Right lobe of liver (tissue), 6 donors: ENCODE measurements around the gene ASB13. TPM values are rescaled to one million over a fixed set of nuclear protein-coding genes. Genes with fewer than 3 reads are reported as not detected.
"Not testable (repeated sequence)": the region's sequence is repeated elsewhere in the genome, so short reads cannot be mapped to it uniquely, and the experiment has no call there.

Experiments used
- ATAC-seq, 4 donors: fragments of 200-7000 bp; cut with Tn5 transposase; one replicate each; pipeline ENCODE4 v1.9.1; 2020; ENCODE audit warnings: mild to moderate bottlenecking in 4 of 4, moderate library complexity in 4 of 4
- DNase-seq, 3 donors: peaks; one replicate each; pipeline ENCODE4 v3.0.0-alpha.2; 2020
- H3K27ac ChIP-seq, 3 donors: fragments of 200-600 bp; one replicate each; pipeline ENCODE4 v1.8.0; 2022
- H3K27me3 ChIP-seq, 2 donors: fragments of 200-600 bp; one replicate each; pipeline ENCODE4 v1.8.0; 2022
- H3K36me3 ChIP-seq, 4 donors: fragments of 200-600 bp; sonication (generic) in 1 of 4; one replicate each; pipeline versions ENCODE4 v1.5.1 to v1.8.0; 2017 to 2022; ENCODE audit warnings: control low read depth in 1 of 4
- H3K4me1 ChIP-seq, 4 donors: fragments of 200-600 bp; sonication (generic) in 1 of 4; one replicate each; pipeline versions ENCODE4 v1.5.1 to v1.8.0; 2017 to 2022; ENCODE audit warnings: control low read depth in 1 of 4
- H3K4me3 ChIP-seq, 3 donors: fragments of 200-600 bp; one replicate each; pipeline ENCODE4 v1.8.0; 2022
- H3K9me3 ChIP-seq, 4 donors: fragments of 200-600 bp; sonication (generic) in 1 of 4; one replicate each; pipeline versions ENCODE4 v1.5.1 to v1.8.0; 2017 to 2022; ENCODE audit warnings: control low read depth in 1 of 4
- CTCF ChIP-seq, 4 donors: fragments of 200-600 bp in 3 of 4; fragments of 450-650 bp in 1 of 4; IDR thresholded peaks; one replicate each; pipeline versions ENCODE4 v1.5.1 to v1.8.0; 2016 to 2022; ENCODE audit warnings: antibody characterized with exemption in 4 of 4, mild to moderate bottlenecking in 2 of 4
- POLR2A ChIP-seq: fragments of 450-650 bp; IDR thresholded peaks from one replicate; pipeline ENCODE4 v1.6.1; 2017; ENCODE audit warnings: antibody characterized with exemption, mild to moderate bottlenecking
- WGBS: methylation state at CpG from one replicate; pipeline ENCODE4 v1.1.6; 2018; ENCODE audit warnings: low coverage, low lambda C conversion rate; ENCODE audit not compliant: insufficient coverage; ENCODE audit errors: missing lambda C conversion rate; 5-methylcytosine and 5-hydroxymethylcytosine counted together
- intact Hi-C, 2 donors: fragments of 100-400 bp; cut with DNase I; formaldehyde crosslinking; loops; one replicate each; pipeline versions ENCODE4 v1.11.2 to v1.14.1; 2022
- total RNA-seq, 6 experiments: library from RNA; depleted of rRNA in 2 of 6; stranded (reverse); fragments of >200 nt in 2 of 6; fragmentation: NEBNext Ultra II Directional in 3 of 6; extraction: Animal tissue kit (Norgen Biotek cat#: 25700) in 3 of 6; gene quantifications; one replicate each; pipeline versions ENCODE4 v1.1.0 to v1.2.4, GENCODE V29; 2016 to 2023
- donor health status: DM: no; HTN: yes; CAD: no.
- donor health status: DM: no; HTN: no; CAD: no.
- donor health status: DM: no; HTN: no; CAD: no.
- donor health status: DM: no; HTN: yes; CAD: no.
- donor health status: DM: no; HTN: yes; CAD: no.

Gene ASB13
- total RNA-seq, 6 experiments from 2014 or later = 19.7 to 117 (median 64.7) TPM

DNA sequence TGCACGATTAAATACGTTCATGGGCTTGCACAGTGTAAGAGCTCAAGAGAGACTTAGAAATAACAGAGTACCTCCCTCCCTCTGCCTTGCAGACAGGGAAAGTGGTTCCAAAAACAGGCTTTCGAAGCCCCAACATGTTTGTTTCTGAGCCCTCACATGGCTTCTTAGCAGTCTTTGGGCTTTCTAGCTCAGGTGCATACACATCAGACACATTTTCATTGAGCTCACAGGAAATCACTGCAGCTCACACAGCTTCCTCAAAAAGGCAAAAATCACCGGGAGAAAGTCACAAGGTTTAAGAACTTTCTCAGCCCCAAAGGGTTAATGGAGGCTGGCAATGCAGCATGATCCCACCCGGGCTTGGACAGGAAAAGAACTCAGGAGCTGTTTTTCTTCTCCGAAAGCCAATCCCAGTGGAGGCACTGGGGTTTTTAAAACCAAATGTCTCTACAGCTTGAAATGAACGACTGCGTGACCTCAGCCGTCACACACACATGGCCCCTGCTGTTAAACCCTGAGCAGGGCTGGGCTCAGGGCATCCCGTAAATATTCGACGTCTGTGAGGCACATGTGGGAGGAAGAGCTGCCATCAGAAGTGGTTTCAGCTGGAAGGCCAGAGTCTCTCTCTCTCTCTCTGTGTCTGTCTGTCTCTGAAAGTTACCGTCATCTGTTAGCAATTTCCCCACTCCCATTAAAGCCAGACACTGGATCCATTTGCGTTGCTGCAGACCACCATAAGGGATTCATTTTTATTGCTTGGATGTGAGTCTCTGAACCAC is 71.9 kb downstream of the ASB13 start:
- Histone ChIP-seq H3K36me3 (no peaks in the 10 kb centered on the region), H3K4me1 (no peaks in the 10 kb centered on the region), H3K27me3 (no peaks in the 10 kb centered on the region), H3K4me3 (no peak overlapping the region), H3K9me3 (no peaks in the 10 kb centered on the region), H3K27ac (no peak overlapping the region)
- TF ChIP-seq POLR2A = no peak
- no peak for TF ChIP-seq CTCF (IDR thresholded peaks at IDR 0.05)
- intact Hi-C loops = no loop called here
- WGBS = 59% methylated on average over 7 of the region's 14 CpGs
- DNase-seq (peak in 1 of 3 donors; percentile 25), ATAC-seq (no peak)

DNA sequence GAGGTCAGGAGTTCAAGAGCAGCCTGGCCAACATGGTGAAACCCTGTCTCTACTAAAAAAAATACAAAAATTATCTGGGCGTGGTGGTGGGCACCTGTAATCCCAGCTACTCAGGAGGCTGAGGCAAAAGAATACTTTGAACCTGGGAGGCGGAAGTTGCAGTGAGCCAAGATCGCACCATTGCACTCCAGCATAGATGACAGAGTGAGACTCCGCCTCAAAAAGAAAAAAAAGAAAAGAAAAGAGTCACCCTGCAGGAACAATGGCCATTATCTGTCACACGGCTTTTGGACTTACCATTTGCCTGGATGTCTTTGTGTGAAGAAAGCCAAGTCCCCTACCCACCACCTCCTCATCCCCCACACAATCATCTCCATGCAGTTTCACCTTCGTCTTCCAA is 73.0 kb downstream of the ASB13 start:
- H3K4me1 ChIP-seq, intact Hi-C loops, DNase-seq, ATAC-seq, H3K36me3 ChIP-seq, H3K9me3 ChIP-seq, H3K27me3 ChIP-seq, H3K27ac ChIP-seq, H3K4me3 ChIP-seq: not testable (repeated sequence)
- WGBS = 79% methylated on average over 6 of the region's 6 CpGs

- Histone ChIP-seq H3K4me1 (no peaks in the 10 kb centered on the region), H3K4me3 (no peak overlapping the region), H3K27ac (no peak overlapping the region), H3K36me3 (no peaks in the 10 kb centered on the region), H3K9me3 (no peaks in the 10 kb centered on the region), H3K27me3 (no peaks in the 10 kb centered on the region)
- 73% methylated on average over 5 of the region's 8 CpGs for WGBS
- ATAC-seq (no peak), DNase-seq (peak in 1 of 3 donors; percentile 35)
- intact Hi-C loops = no loop called here
- no peak for TF ChIP-seq CTCF (IDR thresholded peaks at IDR 0.05)
- no peak for TF ChIP-seq POLR2A
Measured at GRCh38 chr10:5592070-5592469, 74.3 kb downstream of the ASB13 start.

- intact Hi-C loops = no loop called here
- Histone ChIP-seq H3K9me3 (no peaks in the 10 kb centered on the region), H3K27me3 (no peaks in the 10 kb centered on the region), H3K4me3 (no peak overlapping the region), H3K36me3 (no peaks in the 10 kb centered on the region), H3K27ac (no peak overlapping the region), H3K4me1 (no peaks in the 10 kb centered on the region)
- DNase-seq (peak in 1 of 3 donors; percentile 34), ATAC-seq (no peak)
- 65% methylated on average over 6 of the region's 14 CpGs for whole genome bisulfite sequencing
- no peak for TF ChIP-seq CTCF (IDR thresholded peaks at IDR 0.05)
- TF ChIP-seq POLR2A = no peak
Measured at GRCh38 chr10:5591336-5591824, 75.0 kb downstream of the ASB13 start.

GRCh38 chr10:5590816-5591215 is 75.6 kb downstream of the ASB13 start:
- 80% methylated on average over 7 of the region's 10 CpGs for WGBS
- Histone ChIP-seq H3K27me3 (no peaks in the 10 kb centered on the region), H3K27ac (no peak overlapping the region), H3K9me3 (no peaks in the 10 kb centered on the region), H3K4me3 (no peak overlapping the region), H3K4me1 (no peaks in the 10 kb centered on the region), H3K36me3 (no peaks in the 10 kb centered on the region)
- intact Hi-C loops = no loop called here
- ATAC-seq (no peak), DNase-seq (peak in 1 of 3 donors; percentile 17)
- no peak for TF ChIP-seq CTCF (IDR thresholded peaks at IDR 0.05)
- TF ChIP-seq POLR2A = no peak
